ENCODE measurements around the gene PCDHGB6. TPM values are rescaled to one million over a fixed set of nuclear protein-coding genes. Genes with fewer than 3 reads are reported as not detected.
"Not testable (repeated sequence)": the region's sequence is repeated elsewhere in the genome, so short reads cannot be mapped to it uniquely, and the experiment has no call there.

PCDHGB6 gene
- total RNA-seq, 4 donors from 2014 or later: 1.4 to 4.6 (median 2.9) TPM

DNA sequence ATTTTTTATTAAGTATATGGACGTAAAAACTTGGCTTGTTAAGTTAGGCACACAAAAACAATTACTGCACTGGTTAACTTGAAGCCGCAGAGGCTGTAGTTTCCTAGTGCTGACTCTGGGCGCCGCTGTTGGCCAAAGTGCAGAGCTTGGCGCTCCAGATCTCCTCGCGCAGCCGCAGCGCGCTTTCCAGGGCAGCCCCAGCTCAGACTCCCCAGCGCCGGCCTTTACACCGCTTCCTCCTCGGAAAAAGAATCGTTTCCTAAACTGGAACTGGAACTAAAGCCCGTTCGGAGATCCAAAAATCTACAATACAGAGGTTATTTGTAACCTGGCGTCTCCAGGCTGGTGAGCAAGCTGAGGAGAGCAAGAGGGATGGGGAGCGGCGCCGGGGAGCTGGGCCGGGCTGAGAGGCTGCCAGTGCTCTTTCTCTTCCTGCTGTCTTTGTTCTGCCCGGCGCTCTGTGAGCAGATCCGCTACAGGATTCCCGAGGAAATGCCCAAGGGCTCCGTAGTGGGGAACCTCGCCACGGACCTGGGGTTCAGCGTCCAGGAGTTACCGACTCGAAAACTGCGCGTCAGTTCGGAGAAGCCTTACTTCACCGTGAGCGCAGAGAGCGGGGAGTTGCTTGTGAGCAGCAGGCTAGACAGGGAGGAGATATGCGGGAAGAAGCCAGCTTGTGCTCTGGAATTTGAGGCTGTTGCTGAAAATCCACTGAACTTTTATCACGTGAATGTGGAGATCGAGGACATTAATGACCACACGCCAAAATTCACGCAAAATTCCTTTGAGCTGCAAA, 9.9 kb upstream of the PCDHGB6 start, which contains the start of gene PCDHGB5:
PCDHGB5 (plus strand) TSS at position 192 of the 796 bp plus-strand sequence; CDS start at position 373, 181 bp downstream.
- DNase-seq: peak in 1 of 2 donors; percentile 41
- H3K36me3 ChIP-seq; in situ Hi-C loops (cut with MboI; ENCODE audit: low sequenced_read_pairs in 4 of 4); intact Hi-C loops (cut with DNase I; ENCODE audit: low total_unique reads); H3K9me3 ChIP-seq: not testable (repeated sequence)
- Histone ChIP-seq H3K4me3 (peak within 1 kb of the TSS; percentile 50 to 58 (median 52)), H3K27me3 (peaks cover 0 to 11% (median 4%) of the 10 kb centered on the region in 3 donors), H3K27ac (peak within 1 kb of the TSS; percentile 59 to 71 (median 67)), H3K4me1 (peaks cover 9 to 13% of the 10 kb centered on the region in 2 donors)
- ATAC-seq: peak; percentile 82 to 86
- peak in 1 of 2 donors; percentile 39 for TF ChIP-seq POLR2A (IDR thresholded peaks at IDR 0.05)
- TF ChIP-seq, protein P1, sequence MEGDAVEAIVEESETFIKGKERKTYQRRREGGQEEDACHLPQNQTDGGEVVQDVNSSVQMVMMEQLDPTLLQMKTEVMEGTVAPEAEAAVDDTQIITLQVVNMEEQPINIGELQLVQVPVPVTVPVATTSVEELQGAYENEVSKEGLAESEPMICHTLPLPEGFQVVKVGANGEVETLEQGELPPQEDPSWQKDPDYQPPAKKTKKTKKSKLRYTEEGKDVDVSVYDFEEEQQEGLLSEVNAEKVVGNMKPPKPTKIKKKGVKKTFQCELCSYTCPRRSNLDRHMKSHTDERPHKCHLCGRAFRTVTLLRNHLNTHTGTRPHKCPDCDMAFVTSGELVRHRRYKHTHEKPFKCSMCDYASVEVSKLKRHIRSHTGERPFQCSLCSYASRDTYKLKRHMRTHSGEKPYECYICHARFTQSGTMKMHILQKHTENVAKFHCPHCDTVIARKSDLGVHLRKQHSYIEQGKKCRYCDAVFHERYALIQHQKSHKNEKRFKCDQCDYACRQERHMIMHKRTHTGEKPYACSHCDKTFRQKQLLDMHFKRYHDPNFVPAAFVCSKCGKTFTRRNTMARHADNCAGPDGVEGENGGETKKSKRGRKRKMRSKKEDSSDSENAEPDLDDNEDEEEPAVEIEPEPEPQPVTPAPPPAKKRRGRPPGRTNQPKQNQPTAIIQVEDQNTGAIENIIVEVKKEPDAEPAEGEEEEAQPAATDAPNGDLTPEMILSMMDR (IDR thresholded peaks at IDR 0.05 in 4 of 5, conservative IDR thresholded peaks at IDR 0.05 in 1 of 5): peak; percentile 60 to 81 (median 66)

- in situ Hi-C loops (cut with MboI; ENCODE audit: low sequenced_read_pairs in 4 of 4) (no loop called here), intact Hi-C loops (cut with DNase I; ENCODE audit: low total_unique reads) (no loop called here)
- TF ChIP-seq, protein P1 (IDR thresholded peaks at IDR 0.05 in 4 of 5, conservative IDR thresholded peaks at IDR 0.05 in 1 of 5): peak in 2 of 5 experiments; percentile 14 to 38
- no peak for TF ChIP-seq POLR2A (IDR thresholded peaks at IDR 0.05)
- ATAC-seq (peak in 1 of 2 donors; percentile 35), DNase-seq (no peak)
- peaks cover 0 to 6% (median 0%) of the 10 kb centered on the region in 3 donors for H3K9me3 ChIP-seq
- peak overlapping the region in 1 of 4 donors; percentile 15 for H3K27ac ChIP-seq
- H3K27me3 ChIP-seq: peaks cover 0 to 11% (median 4%) of the 10 kb centered on the region in 3 donors
- H3K36me3 ChIP-seq: peaks cover 0 to 4% of the 10 kb centered on the region in 2 donors
- peak overlapping the region; percentile 11 to 44 (median 32) for H3K4me3 ChIP-seq
- peaks cover 11 to 17% of the 10 kb centered on the region in 2 donors for H3K4me1 ChIP-seq
Observed at GRCh38 chr5:141398608-141399007, 9.2 kb upstream of the PCDHGB6 start.

DNA sequence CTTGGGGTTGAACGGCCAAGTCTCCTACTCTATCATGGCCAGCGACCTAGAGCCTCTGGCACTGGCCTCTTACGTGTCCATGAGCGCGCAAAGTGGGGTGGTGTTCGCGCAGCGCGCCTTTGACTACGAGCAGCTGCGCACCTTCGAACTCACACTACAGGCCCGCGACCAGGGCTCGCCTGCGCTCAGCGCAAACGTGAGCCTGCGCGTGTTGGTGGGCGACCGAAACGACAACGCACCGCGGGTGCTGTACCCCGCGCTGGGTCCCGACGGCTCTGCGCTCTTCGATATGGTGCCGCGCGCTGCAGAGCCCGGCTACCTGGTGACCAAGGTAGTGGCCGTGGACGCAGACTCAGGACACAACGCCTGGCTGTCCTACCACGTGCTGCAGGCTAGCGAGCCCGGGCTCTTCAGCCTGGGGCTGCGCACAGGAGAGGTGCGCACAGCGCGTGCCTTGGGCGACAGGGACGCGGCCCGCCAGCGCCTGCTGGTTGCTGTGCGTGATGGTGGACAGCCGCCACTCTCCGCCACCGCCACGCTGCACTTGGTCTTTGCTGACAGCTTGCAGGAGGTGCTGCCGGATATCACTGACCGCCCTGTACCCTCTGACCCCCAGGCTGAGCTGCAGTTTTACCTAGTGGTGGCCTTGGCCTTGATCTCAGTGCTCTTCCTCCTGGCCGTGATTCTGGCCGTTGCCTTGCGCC, 8.1 kb upstream of the PCDHGB6 start:
- peaks cover 0 to 4% of the 10 kb centered on the region in 2 donors for H3K36me3 ChIP-seq
- peaks cover 0 to 6% (median 4%) of the 10 kb centered on the region in 3 donors for H3K27me3 ChIP-seq
- DNase-seq (no peak), ATAC-seq (no peak)
- peaks cover 11 to 17% of the 10 kb centered on the region in 2 donors for H3K4me1 ChIP-seq
- TF ChIP-seq POLR2A (IDR thresholded peaks at IDR 0.05): no peak
- TF ChIP-seq, protein P1 (IDR thresholded peaks at IDR 0.05 in 4 of 5, conservative IDR thresholded peaks at IDR 0.05 in 1 of 5): no peak
- no peak overlapping the region for H3K27ac ChIP-seq
- in situ Hi-C loops (cut with MboI; ENCODE audit: low sequenced_read_pairs in 4 of 4): no loop called here
- peak overlapping the region in 2 of 4 donors; percentile 17 to 44 for H3K4me3 ChIP-seq
- intact Hi-C loops (cut with DNase I; ENCODE audit: low total_unique reads): no loop called here
- H3K9me3 ChIP-seq: peaks cover 0 to 6% (median 0%) of the 10 kb centered on the region in 3 donors

DNA sequence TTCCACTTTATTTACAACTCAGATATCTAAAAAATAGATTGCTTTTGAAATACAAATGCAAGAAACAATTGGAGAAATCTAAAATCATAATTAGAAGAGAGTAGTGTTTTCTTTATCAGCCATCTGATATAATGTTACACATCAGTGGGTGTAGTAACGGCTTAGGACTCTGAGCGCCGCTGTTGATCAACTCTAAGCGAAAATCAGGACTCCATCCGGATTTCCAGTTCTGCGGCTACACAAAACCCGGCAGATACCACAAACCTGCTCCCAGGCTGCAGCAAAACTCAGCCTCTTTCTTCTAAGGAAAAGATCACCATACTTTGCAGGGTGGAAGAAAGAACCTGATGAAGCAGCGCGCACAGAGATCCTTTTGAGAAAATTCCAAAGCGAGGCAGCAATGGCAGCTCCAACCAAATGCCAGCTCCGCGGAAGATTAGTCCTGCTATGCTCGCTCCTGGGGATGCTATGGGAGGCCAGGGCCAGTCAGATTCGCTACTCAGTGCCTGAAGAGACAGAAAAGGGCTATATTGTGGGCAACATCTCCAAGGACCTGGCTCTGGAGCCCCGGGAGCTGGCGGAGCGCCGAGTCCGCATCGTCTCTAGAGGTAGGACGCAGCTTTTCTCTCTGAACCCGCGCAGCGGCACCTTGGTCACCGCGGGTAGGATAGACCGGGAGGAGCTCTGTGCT, 5.1 kb upstream of the PCDHGB6 start, which contains the start of gene PCDHGA9:
PCDHGA9 (plus strand) TSS at position 226 of the 691 bp plus-strand sequence; CDS start at position 401, 175 bp downstream.
- intact Hi-C loops (cut with DNase I; ENCODE audit: low total_unique reads): no loop called here
- H3K9me3 ChIP-seq: peaks cover 0 to 6% (median 0%) of the 10 kb centered on the region in 3 donors
- DNase-seq: no peak

More for the DNA sequence above, 5.1 kb upstream of the PCDHGB6 start, which contains the start of gene PCDHGA9:
- no peak within 1 kb of the TSS for H3K27ac ChIP-seq
- peak; percentile 55 to 63 for ATAC-seq
- in situ Hi-C loops (cut with MboI; ENCODE audit: low sequenced_read_pairs in 4 of 4): no loop called here
- H3K4me3 ChIP-seq: peak within 1 kb of the TSS; percentile 29 to 45 (median 37)
- TF ChIP-seq POLR2A (IDR thresholded peaks at IDR 0.05): no peak
- TF ChIP-seq, protein P1 (IDR thresholded peaks at IDR 0.05 in 4 of 5, conservative IDR thresholded peaks at IDR 0.05 in 1 of 5): peak in 4 of 5 experiments; percentile 35 to 46 (median 40)
- H3K27me3 ChIP-seq: peaks cover 0 to 4% (median 0%) of the 10 kb centered on the region in 3 donors
- peaks cover 14 to 15% of the 10 kb centered on the region in 2 donors for H3K4me1 ChIP-seq
- peaks cover 0 to 4% of the 10 kb centered on the region in 2 donors for H3K36me3 ChIP-seq
